ENCODE data around the gene POLQ. TPM values are rescaled to one million over a fixed set of nuclear protein-coding genes. Genes with fewer than 3 reads are reported as not detected.

The POLQ gene
- total RNA-seq, 1 donor from 2014 or later = 12.2 TPM

GRCh38 chr3:121520510-121520909 lies 25.3 kb downstream of the POLQ start:
- Mint-ChIP-seq H3K36me3 (peaks cover 25% of the 10 kb centered on the region), H3K4me1 (ENCODE audit: unreplicated experiment) (no peaks in the 10 kb centered on the region), H3K27me3 (no peaks in the 10 kb centered on the region), H3K9me3 (no peaks in the 10 kb centered on the region), H3K4me3 (no peak overlapping the region), H3K27ac (no peak overlapping the region)
- no peak for TF ChIP-seq CTCF (conservative IDR thresholded peaks at IDR 0.05)
- no peak for DNase-seq (ENCODE audit: extremely low spot score, unreplicated experiment)

- Mint-ChIP-seq H3K9me3 (no peaks in the 10 kb centered on the region), H3K36me3 (peaks cover 24% of the 10 kb centered on the region), H3K27ac (no peak overlapping the region), H3K4me3 (no peak overlapping the region), H3K27me3 (no peaks in the 10 kb centered on the region), H3K4me1 (ENCODE audit: unreplicated experiment) (no peaks in the 10 kb centered on the region)
- DNase-seq (ENCODE audit: extremely low spot score, unreplicated experiment) = no peak
- no peak for TF ChIP-seq CTCF (conservative IDR thresholded peaks at IDR 0.05)
These were observed 27.7 kb downstream of the POLQ start for GRCh38 chr3:121517953-121518655.

- peaks cover 27% of the 10 kb centered on the region for H3K36me3 Mint-ChIP-seq
- no peak for DNase-seq (ENCODE audit: extremely low spot score, unreplicated experiment)
These were observed 29.9 kb downstream of the POLQ start for GRCh38 chr3:121515862-121516261.

GRCh38 chr3:121515313-121515712 lies 30.5 kb downstream of the POLQ start:
- H3K27ac Mint-ChIP-seq = no peak overlapping the region
- peaks cover 23% of the 10 kb centered on the region for H3K36me3 Mint-ChIP-seq
- H3K9me3 Mint-ChIP-seq = no peaks in the 10 kb centered on the region
- no peaks in the 10 kb centered on the region for H3K4me1 Mint-ChIP-seq (ENCODE audit: unreplicated experiment)
- no peak overlapping the region for H3K4me3 Mint-ChIP-seq
- H3K27me3 Mint-ChIP-seq = no peaks in the 10 kb centered on the region
- no peak for DNase-seq (ENCODE audit: extremely low spot score, unreplicated experiment)
- no peak for TF ChIP-seq CTCF (conservative IDR thresholded peaks at IDR 0.05)

More at GRCh38 chr3:121515862-121516261, 29.9 kb downstream of the POLQ start:
- H3K9me3 Mint-ChIP-seq = no peaks in the 10 kb centered on the region
- H3K4me3 Mint-ChIP-seq = no peak overlapping the region
- TF ChIP-seq CTCF (conservative IDR thresholded peaks at IDR 0.05) = no peak
- no peaks in the 10 kb centered on the region for H3K27me3 Mint-ChIP-seq
- no peak overlapping the region for H3K27ac Mint-ChIP-seq
- H3K4me1 Mint-ChIP-seq (ENCODE audit: unreplicated experiment) = no peaks in the 10 kb centered on the region

- Mint-ChIP-seq H3K36me3 (peaks cover 24% of the 10 kb centered on the region), H3K27me3 (no peaks in the 10 kb centered on the region), H3K4me3 (no peak overlapping the region), H3K27ac (no peak overlapping the region), H3K4me1 (ENCODE audit: unreplicated experiment) (no peaks in the 10 kb centered on the region), H3K9me3 (no peaks in the 10 kb centered on the region)
- no peak for TF ChIP-seq CTCF (conservative IDR thresholded peaks at IDR 0.05)
- no peak for DNase-seq (ENCODE audit: extremely low spot score, unreplicated experiment)
These were observed 31.3 kb downstream of the POLQ start for GRCh38 chr3:121514496-121514895.
